GM21381 (cell line): Measurements from ENCODE around the gene HBZ.
"Not testable (repeated sequence)": the region's sequence is repeated elsewhere in the genome, so short reads cannot be mapped to it uniquely, and the experiment has no call there.

ENCODE experiments used
- ATAC-seq: cut with Tn5 transposase; IDR thresholded peaks from one replicate; pipeline ENCODE4 v1.9.1; 2021; ENCODE audit warnings: mild to moderate bottlenecking, moderate library complexity; ENCODE audit not compliant: unreplicated experiment

HBZ gene

GRCh38 chr16:164134-164823 lies 11.8 kb downstream of the HBZ start:
- ATAC-seq, result not testable (repeated sequence)

- ATAC-seq, result no peak
Measured at GRCh38 chr16:164827-165538, 12.5 kb downstream of the HBZ start.

- ATAC-seq, result no peak
Measured at GRCh38 chr16:165539-166374, 13.3 kb downstream of the HBZ start, which contains the start of gene HBM. TSS of gene HBM (plus strand) at chr16:165978. CDS start at chr16:165998, 20 bp downstream.

- no peak for ATAC-seq
Measured at GRCh38 chr16:166375-167121, 14.1 kb downstream of the HBZ start.

- no peak for ATAC-seq
Measured at GRCh38 chr16:167122-167690, 14.8 kb downstream of the HBZ start.

- no peak for ATAC-seq
Measured at GRCh38 chr16:168424-168823, 16.0 kb downstream of the HBZ start.

GRCh38 chr16:169014-169413 lies 16.6 kb downstream of the HBZ start:
- ATAC-seq, result no peak

GRCh38 chr16:170088-170507 lies 17.7 kb downstream of the HBZ start:
- ATAC-seq, result not testable (repeated sequence)

GRCh38 chr16:170788-171187 lies 18.3 kb downstream of the HBZ start:
- no peak for ATAC-seq

GRCh38 chr16:172374-172941 lies 20.0 kb downstream of the HBZ start, which contains the start of gene HBA2:
TSS of gene HBA2 (plus strand) at chr16:172876. CDS start at chr16:172913, 37 bp downstream.
- not testable (repeated sequence) for ATAC-seq

GRCh38 chr16:173211-173854 lies 20.9 kb downstream of the HBZ start:
- ATAC-seq, result not testable (repeated sequence)

GRCh38 chr16:173928-174769 lies 21.7 kb downstream of the HBZ start:
- ATAC-seq, result not testable (repeated sequence)

GRCh38 chr16:175011-175949 lies 22.8 kb downstream of the HBZ start:
- ATAC-seq, result no peak

- ATAC-seq, result not testable (repeated sequence)
Measured at GRCh38 chr16:176006-176405, 23.6 kb downstream of the HBZ start.

- not testable (repeated sequence) for ATAC-seq
Measured at GRCh38 chr16:176477-177382, 24.3 kb downstream of the HBZ start, which contains the start of gene HBA1. TSS of gene HBA1 (plus strand) at chr16:176680. CDS start at chr16:176717, 37 bp downstream.

- no peak for ATAC-seq
Measured at GRCh38 chr16:177394-177822, 25.0 kb downstream of the HBZ start.
